SK-N-SH treated with all-trans-retinoic acid at 6 μM for 48 hours (cell line): ENCODE measurements around the gene MYCBP2.
A peak's percentile ranks its signal among the peaks of the same experiment; 100 is the strongest.
"Not testable (repeated sequence)": the region's sequence is repeated elsewhere in the genome, so short reads cannot be mapped to it uniquely, and the experiment has no call there.

Experiments
- ATAC-seq: fragments of 200-7000 bp; cut with Tn5 transposase; 3 replicates; pipeline ENCODE4 v1.9.1; 2020; ENCODE audit warnings: mild to moderate bottlenecking, moderate library complexity
- ARNTL ChIP-seq: fragments of 450-650 bp; formaldehyde crosslinking; IDR thresholded peaks from 2 replicates; pipeline ENCODE4 v1.5.0; 2020; ENCODE audit warnings: low read depth, mild to moderate bottlenecking, moderate library complexity, borderline replicate concordance
- BACH2 ChIP-seq: fragments of 250-450 bp; sonication (Bioruptor Pico); IDR thresholded peaks from 2 replicates; pipeline ENCODE4 v1.9.0; 2021; ENCODE audit warnings: mild to moderate bottlenecking, borderline replicate concordance
- CSDC2 ChIP-seq: fragments of 250-450 bp; sonication (Bioruptor Pico); IDR thresholded peaks from 2 replicates; pipeline ENCODE4 v1.5.0; 2020; ENCODE audit warnings: mild to moderate bottlenecking, moderate library complexity
- ESRRG ChIP-seq: fragments of 250-450 bp; sonication (Bioruptor Pico); IDR thresholded peaks from 2 replicates; pipeline ENCODE4 v1.6.1; 2021; ENCODE audit warnings: mild to moderate bottlenecking
- GLIS3 ChIP-seq: fragments of 250-450 bp; sonication (Bioruptor Pico); IDR thresholded peaks from 2 replicates; pipeline ENCODE4 v1.5.0; 2020; ENCODE audit warnings: mild to moderate bottlenecking, moderate library complexity
- ISL1 ChIP-seq: fragments of 250-450 bp; sonication (Bioruptor Pico); IDR thresholded peaks from 2 replicates; pipeline ENCODE4 v2.1.2; 2022; ENCODE audit warnings: mild to moderate bottlenecking, moderate library complexity
- OSR1 ChIP-seq: fragments of 250-450 bp; sonication (Bioruptor Pico); IDR thresholded peaks from 2 replicates; pipeline ENCODE4 v1.8.0; 2022; ENCODE audit warnings: moderate library complexity, mild to moderate bottlenecking, inconsistent platforms
- PPARA ChIP-seq: fragments of 250-450 bp; sonication (Bioruptor Pico); IDR thresholded peaks from 2 replicates; pipeline ENCODE4 v1.5.0; 2020; ENCODE audit warnings: mild to moderate bottlenecking, borderline replicate concordance
- SNAI2 ChIP-seq: fragments of 250-450 bp; sonication (Bioruptor Pico); IDR thresholded peaks from 2 replicates; pipeline ENCODE4 v1.5.0; 2020; ENCODE audit warnings: mild to moderate bottlenecking, moderate library complexity
- TCF4 ChIP-seq: fragments of 250-450 bp; sonication (Bioruptor Pico); IDR thresholded peaks from 2 replicates; pipeline ENCODE4 v1.8.0; 2021; ENCODE audit warnings: mild to moderate bottlenecking, moderate library complexity, borderline replicate concordance
- TOX ChIP-seq: fragments of 250-450 bp; sonication (Bioruptor Pico); IDR thresholded peaks from 2 replicates; pipeline ENCODE4 v1.8.0; 2021; ENCODE audit warnings: mild to moderate bottlenecking, moderate library complexity, borderline replicate concordance
- ZC3H10 ChIP-seq: fragments of 250-450 bp; sonication (Bioruptor Pico); IDR thresholded peaks from 2 replicates; pipeline ENCODE4 v1.5.1; 2021; ENCODE audit warnings: mild to moderate bottlenecking, moderate library complexity
- ZFP3 ChIP-seq: fragments of 250-450 bp; sonication (Bioruptor Pico); IDR thresholded peaks from 2 replicates; pipeline ENCODE4 v1.5.0; 2020; ENCODE audit warnings: mild to moderate bottlenecking, moderate library complexity
- ZFP30 ChIP-seq: fragments of 450-650 bp; formaldehyde crosslinking; IDR thresholded peaks from 2 replicates; pipeline ENCODE4 v1.5.0; 2022; ENCODE audit warnings: mild to moderate bottlenecking, moderate library complexity
- ZNF70 ChIP-seq: fragments of 450-650 bp; formaldehyde crosslinking; IDR thresholded peaks from 2 replicates; pipeline ENCODE4 v1.5.0; 2020; ENCODE audit warnings: mild to moderate bottlenecking, moderate library complexity
- ZNF8 ChIP-seq: fragments of 450-650 bp; formaldehyde crosslinking; IDR thresholded peaks from 2 replicates; pipeline ENCODE4 v1.5.0; 2020; ENCODE audit warnings: mild to moderate bottlenecking, moderate library complexity
- TF ChIP-seq, protein P1 (sequence below): fragments of 250-450 bp; sonication (Bioruptor Pico); IDR thresholded peaks from 2 replicates; pipeline ENCODE4 v1.5.1; 2021; ENCODE audit warnings: mild to moderate bottlenecking, moderate library complexity
- TF ChIP-seq, protein P2 (sequence below): fragments of 250-450 bp; sonication (Bioruptor Pico); IDR thresholded peaks from 2 replicates; pipeline ENCODE4 v1.8.0; 2020; ENCODE audit warnings: mild to moderate bottlenecking, moderate library complexity, borderline replicate concordance
- TF ChIP-seq, protein P3 (sequence below): fragments of 250-450 bp; sonication (Bioruptor Pico); IDR thresholded peaks from 2 replicates; pipeline ENCODE4 v1.8.0; 2021; ENCODE audit warnings: low read depth, mild to moderate bottlenecking, moderate library complexity, borderline replicate concordance

The MYCBP2 gene

DNA sequence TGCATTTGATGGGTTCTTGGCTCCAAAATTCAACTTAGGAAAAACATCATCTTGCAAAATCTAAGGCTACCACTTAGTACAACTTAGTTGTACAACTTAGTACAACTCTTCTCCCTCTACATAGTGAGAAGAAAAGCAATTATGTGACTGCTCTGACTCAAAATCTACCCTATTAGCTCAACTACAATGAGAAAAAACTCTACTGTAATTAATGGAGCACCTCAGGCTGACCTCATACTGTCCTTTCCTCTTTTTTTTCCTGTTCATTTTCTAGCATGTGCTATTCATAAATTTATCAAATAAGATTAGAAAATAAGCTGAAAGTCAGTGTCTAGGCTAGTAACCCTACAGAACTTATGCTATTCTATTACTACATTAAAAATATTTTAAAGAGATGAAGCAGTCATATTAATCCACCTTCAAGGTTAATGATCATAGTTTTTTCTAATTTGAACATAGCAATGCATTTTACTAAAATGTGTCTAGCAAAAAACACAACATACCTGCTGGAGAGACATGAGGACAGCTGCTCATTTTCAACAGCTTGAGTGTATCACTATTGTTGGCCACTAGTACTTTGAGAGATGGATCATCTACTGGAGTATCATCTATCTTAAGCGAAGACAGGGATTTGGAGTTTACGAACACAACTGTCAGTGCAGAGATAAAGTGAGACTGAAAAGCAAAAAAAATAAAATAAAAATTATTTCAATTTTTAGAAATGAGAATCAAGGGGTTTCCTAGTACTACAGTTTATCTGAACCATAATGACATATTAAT is 311.8 kb downstream of the MYCBP2 start:
- no peak for ATAC-seq
- TF ChIP-seq SNAI2 (CRISPR knock-in tag) (no peak), ZFP30 (CRISPR knock-in tag) (no peak)

DNA sequence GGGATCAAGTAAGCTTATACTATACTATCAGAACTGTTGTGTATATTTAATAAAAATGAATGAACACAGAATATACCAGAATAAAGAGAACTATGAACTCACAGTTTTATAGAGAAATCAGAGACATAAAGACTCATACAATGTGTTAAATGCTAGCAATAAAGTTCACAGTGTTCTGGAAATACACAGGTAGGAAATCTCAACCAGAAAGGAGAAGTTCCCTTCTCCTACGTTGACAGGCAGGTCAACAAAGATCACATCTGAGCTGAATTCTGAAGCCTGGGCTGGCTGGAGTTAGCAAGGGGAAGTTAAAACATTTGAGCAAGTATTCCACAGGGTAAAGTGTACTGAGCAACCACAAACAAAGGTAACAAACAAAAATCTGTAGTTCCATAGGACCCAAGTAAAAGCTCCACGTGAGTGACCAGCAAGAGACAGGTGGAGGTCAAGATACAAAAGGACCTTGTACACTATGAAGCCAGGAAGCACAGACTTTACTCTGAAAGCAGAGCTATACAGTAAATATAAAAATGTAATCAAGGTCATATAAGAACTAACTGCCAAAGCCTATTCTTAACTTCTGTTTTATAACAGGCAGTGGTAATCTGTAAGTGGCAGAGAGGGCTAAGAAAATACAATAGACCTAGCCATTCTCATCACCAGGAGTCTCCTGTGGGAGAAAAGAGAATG is 312.9 kb downstream of the MYCBP2 start:
- no peak for TF ChIP-seq SNAI2 (CRISPR knock-in tag)
- ATAC-seq: no peak

DNA sequence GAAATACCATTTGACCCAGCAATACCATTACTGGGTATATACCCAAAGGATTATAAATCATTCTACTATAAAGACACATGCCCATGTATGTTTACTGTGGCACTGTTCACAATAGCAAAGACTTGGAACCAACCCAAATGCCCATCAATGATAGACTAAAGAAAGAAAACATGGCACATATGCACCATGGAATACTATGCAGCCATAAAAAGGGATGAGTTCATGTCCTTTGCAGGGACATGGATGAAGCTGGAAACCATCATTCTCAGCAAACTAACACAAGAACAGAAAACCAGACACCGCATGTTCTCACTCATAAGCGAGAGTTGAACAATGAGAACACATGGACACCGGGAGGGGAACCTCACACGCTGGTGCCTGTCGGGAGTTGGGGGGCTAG is 317.2 kb downstream of the MYCBP2 start:
- not testable (repeated sequence) for ATAC-seq

DNA sequence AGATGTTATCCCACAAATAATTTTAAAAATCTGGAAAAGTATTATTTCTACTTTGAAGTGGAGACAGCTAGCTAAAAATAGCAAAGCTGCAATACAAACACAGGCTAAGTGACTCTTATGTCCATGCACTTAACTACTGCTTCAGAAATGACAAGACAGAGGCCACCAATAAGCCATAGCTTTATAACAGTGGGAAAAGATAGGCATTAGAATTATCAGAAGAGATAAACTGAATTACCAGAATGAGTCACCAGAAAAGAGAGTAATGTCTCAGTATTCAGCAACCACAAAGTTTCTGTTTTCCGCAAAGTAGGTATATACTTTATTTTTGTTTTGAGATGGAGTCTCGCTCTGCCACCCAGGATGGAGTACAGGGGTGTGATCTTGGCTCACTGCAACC is 317.9 kb downstream of the MYCBP2 start:
- TF ChIP-seq, protein P1, sequence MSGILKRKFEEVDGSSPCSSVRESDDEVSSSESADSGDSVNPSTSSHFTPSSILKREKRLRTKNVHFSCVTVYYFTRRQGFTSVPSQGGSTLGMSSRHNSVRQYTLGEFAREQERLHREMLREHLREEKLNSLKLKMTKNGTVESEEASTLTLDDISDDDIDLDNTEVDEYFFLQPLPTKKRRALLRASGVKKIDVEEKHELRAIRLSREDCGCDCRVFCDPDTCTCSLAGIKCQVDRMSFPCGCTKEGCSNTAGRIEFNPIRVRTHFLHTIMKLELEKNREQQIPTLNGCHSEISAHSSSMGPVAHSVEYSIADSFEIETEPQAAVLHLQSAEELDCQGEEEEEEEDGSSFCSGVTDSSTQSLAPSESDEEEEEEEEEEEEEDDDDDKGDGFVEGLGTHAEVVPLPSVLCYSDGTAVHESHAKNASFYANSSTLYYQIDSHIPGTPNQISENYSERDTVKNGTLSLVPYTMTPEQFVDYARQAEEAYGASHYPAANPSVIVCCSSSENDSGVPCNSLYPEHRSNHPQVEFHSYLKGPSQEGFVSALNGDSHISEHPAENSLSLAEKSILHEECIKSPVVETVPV (CRISPR knock-in tag): no peak
- TF ChIP-seq OSR1 (CRISPR knock-in tag): no peak
- TF ChIP-seq ZFP3 (CRISPR knock-in tag): no peak
- TF ChIP-seq ESRRG: no peak
- no peak for ATAC-seq

DNA sequence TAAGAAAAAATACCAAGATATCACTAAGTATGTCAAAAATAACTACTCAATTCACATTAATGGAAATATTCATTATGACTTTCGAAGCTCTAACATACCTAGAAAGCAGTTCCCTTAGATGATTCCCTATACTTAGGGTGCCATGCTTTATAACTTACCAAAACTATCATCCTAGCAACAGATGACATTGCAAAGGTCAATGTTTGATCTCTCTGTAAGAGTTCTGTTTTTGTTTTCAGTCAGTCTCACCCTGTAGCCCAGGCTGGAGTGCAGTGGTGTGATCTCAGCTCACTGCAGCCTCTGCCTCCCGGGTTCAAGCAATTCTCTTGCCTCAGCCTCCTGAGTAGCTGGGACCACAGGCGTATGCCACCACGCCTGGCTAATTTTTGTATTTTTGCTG is 318.6 kb downstream of the MYCBP2 start:
- 0 out of 3 replicates have a peak, but pooled peaks have one; percentile 27 for ATAC-seq

DNA sequence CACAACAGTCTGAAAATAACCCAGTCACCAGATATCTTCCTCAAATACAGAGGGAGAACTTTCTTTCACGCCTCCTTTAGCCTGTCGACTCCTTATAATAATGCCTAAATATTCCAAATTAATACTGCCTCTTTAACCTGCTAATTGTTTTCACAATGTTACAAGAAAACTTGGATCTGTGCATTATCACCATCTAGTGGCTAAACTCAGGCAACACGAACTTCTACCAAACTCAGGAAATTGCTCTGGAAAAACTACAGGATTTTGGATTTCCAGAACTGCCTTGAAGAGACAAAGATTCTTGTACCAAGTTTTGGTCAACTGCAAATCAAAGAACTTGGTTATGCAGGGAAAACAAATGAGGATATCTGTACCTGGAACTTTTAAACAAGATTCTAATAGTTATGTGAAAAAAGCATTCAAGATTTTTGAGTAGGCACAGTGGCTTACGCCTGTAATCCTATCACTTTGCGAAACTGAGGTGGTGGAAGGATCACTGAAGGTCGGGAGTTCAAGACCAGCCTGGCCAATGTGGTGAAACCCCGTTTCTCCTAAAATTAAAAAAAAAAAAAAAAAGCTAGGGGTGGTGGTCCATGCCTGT is 324.2 kb downstream of the MYCBP2 start:
- peak; percentile 81 for ATAC-seq
- TF ChIP-seq, protein P1 (CRISPR knock-in tag): no peak
- TF ChIP-seq ZNF70 (CRISPR knock-in tag) (no peak), ISL1 (CRISPR knock-in tag) (no peak)
- TF ChIP-seq, protein P2, sequence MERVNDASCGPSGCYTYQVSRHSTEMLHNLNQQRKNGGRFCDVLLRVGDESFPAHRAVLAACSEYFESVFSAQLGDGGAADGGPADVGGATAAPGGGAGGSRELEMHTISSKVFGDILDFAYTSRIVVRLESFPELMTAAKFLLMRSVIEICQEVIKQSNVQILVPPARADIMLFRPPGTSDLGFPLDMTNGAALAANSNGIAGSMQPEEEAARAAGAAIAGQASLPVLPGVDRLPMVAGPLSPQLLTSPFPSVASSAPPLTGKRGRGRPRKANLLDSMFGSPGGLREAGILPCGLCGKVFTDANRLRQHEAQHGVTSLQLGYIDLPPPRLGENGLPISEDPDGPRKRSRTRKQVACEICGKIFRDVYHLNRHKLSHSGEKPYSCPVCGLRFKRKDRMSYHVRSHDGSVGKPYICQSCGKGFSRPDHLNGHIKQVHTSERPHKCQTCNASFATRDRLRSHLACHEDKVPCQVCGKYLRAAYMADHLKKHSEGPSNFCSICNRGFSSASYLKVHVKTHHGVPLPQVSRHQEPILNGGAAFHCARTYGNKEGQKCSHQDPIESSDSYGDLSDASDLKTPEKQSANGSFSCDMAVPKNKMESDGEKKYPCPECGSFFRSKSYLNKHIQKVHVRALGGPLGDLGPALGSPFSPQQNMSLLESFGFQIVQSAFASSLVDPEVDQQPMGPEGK (CRISPR knock-in tag): no peak

DNA sequence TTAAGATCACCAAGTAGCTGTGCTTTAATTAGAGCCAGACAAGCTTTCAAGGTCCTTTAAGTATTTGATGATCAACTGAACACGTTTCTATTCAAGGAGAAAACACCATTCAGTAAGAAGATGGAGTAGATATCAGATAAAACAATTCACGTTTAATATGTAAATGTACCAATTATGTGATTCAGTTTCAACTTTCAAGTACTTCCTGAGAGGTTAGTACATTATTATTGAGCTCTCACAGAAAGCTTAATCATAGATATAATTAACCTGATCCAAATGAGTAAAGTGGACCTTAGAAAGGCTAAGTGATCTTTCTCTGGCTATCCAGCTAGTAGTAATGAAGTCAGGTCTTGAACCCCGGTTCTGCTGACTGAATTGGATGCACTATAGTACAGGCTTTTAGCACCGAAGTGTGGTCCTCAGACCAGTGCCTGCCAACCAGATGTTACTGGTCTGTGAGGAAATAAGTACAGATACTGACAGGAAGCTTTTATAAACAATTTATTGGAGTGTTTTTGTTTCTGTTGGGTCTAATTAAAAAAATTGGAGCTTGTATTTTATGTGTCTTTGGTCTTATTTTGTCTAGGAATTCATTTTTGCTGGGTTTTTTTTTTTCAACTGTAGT is 324.8 kb downstream of the MYCBP2 start:
- ATAC-seq: peak; percentile 45; the same call in 2 of the 3 replicates
- TF ChIP-seq ZFP3 (CRISPR knock-in tag): no peak
- TF ChIP-seq TCF4 (CRISPR knock-in tag): no peak
- no peak for TF ChIP-seq SNAI2 (CRISPR knock-in tag)
- TF ChIP-seq ZC3H10 (CRISPR knock-in tag): no peak
- no peak for TF ChIP-seq ISL1 (CRISPR knock-in tag)
- no peak for TF ChIP-seq TOX (CRISPR knock-in tag)
- TF ChIP-seq BACH2 (CRISPR knock-in tag): no peak
- no peak for TF ChIP-seq ZNF8 (CRISPR knock-in tag)
- no peak for TF ChIP-seq CSDC2 (CRISPR knock-in tag)
- TF ChIP-seq, protein P3, sequence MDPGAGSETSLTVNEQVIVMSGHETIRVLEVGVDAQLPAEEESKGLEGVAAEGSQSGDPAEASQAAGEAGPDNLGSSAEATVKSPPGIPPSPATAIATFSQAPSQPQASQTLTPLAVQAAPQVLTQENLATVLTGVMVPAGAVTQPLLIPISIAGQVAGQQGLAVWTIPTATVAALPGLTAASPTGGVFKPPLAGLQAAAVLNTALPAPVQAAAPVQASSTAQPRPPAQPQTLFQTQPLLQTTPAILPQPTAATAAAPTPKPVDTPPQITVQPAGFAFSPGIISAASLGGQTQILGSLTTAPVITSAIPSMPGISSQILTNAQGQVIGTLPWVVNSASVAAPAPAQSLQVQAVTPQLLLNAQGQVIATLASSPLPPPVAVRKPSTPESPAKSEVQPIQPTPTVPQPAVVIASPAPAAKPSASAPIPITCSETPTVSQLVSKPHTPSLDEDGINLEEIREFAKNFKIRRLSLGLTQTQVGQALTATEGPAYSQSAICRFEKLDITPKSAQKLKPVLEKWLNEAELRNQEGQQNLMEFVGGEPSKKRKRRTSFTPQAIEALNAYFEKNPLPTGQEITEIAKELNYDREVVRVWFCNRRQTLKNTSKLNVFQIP (CRISPR knock-in tag): no peak
- no peak for TF ChIP-seq ZNF70 (CRISPR knock-in tag)
- no peak for TF ChIP-seq GLIS3 (CRISPR knock-in tag)
- TF ChIP-seq ZFP30 (CRISPR knock-in tag): no peak
- TF ChIP-seq PPARA (CRISPR knock-in tag): no peak
- TF ChIP-seq, protein P2 (CRISPR knock-in tag): no peak
- no peak for TF ChIP-seq ARNTL (CRISPR knock-in tag)
